Tongue (tissue), 2 donors: ENCODE results near the gene JCHAIN. TPM values are rescaled to one million over a fixed set of nuclear protein-coding genes. Genes with fewer than 3 reads are reported as not detected.
"Not testable (repeated sequence)": the region's sequence is repeated elsewhere in the genome, so short reads cannot be mapped to it uniquely, and the experiment has no call there.

Source experiments
- DNase-seq: peaks from one replicate; pipeline ENCODE4 v3.0.0-alpha.2; 2015
- total RNA-seq: library from RNA; depleted of rRNA; stranded (reverse); fragments of >200 nt; gene quantifications from one replicate; pipeline ENCODE4 v1.2.3, GENCODE V29; 2014

JCHAIN gene
- total RNA-seq, result 1.0 TPM

GRCh38 chr4:70666369-70666768, at the start of gene JCHAIN:
TSS of gene JCHAIN (minus strand) at chr4:70666508. CDS start at chr4:70666490, 18 bp downstream.
- DNase-seq, result no peak

DNA sequence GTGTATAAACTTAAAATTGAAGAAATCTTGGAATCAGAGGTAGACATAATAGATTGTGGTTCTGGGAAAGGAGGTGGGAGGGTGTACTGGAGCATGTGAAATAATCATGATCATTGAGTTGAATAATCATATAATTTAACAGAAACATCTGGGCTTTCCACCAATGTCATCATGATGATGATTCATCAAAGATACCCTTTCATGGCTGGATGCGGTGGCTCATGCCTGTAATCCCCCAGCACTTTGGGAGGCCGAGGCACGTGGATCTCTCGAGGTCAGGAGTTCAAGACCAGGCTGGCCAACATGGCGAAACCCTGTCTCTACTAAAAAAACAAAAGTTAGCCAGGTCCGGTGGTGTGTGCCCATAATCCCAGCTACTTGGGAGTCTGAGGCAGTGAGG, 48.8 kb upstream of the JCHAIN start:
- no peak for DNase-seq

DNA sequence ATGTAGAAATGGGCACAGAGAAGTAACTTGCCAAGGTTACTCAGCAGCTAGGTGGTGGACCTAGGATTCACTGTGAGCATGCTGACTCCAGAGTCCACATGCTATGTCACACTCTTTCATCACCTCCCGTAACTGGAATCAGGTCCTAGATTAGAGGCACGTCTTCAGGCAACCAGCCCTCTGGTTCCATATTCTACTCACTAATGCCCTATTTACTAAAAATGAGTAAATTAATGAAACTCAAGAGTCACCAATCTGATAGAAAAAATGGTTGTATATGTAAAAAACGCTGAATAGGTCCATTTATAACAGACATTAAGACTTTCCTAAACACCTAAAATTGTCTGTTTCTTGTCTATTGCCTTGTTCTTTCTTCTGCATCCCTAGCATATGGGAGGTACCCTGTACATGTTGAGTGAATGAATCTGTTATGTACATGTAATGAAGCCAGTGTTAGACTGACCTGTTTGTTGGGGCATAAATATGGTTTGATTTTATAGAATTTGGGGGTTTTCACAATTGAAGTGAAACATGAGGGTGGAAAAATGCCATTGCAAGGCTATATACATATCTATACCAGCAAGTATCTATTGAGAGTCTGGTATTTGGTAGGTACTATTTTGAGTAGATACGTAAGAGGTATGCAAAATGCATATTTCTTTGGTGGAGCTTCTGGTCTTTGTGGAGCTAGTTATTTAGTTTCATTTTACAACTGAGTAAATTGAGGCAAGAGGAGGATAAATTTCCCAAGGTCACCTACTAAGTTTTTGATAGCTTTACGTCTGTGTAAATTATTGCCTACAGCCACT, 48.0 kb upstream of the JCHAIN start:
- DNase-seq, result no peak

- DNase-seq, result no peak
Measured at GRCh38 chr4:70713453-70714078, 47.3 kb upstream of the JCHAIN start.

- no peak for DNase-seq
Measured at GRCh38 chr4:70712604-70713452, 46.5 kb upstream of the JCHAIN start.

GRCh38 chr4:70712150-70712549, 45.8 kb upstream of the JCHAIN start:
- DNase-seq, result no peak

- DNase-seq, result no peak
Measured at GRCh38 chr4:70711599-70711998, 45.3 kb upstream of the JCHAIN start.

- DNase-seq, result peak; percentile 8
Measured at GRCh38 chr4:70709611-70710205, 43.4 kb upstream of the JCHAIN start.

DNA sequence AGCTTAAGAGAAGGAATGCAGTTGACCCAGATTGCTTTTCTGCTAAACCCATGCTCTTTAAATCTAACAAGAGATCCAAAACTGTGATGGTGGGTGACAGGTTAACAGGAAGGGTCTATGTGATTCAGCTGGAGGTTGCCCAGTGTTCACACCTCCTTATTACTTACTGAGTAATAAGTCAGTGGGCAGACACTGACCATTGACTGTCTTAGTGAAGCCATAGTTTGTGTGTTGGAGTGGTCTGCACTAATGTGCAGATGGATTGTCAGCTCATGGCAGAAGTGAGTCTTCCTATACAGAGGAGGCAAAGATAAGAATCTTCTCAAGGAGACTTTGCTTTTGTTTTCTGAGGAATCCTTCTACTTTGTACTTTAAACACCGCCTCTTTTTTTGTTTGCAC, 40.2 kb upstream of the JCHAIN start:
- DNase-seq, result peak; percentile 24

- DNase-seq, result no peak
Measured at GRCh38 chr4:70706044-70706461, 39.7 kb upstream of the JCHAIN start.

DNA sequence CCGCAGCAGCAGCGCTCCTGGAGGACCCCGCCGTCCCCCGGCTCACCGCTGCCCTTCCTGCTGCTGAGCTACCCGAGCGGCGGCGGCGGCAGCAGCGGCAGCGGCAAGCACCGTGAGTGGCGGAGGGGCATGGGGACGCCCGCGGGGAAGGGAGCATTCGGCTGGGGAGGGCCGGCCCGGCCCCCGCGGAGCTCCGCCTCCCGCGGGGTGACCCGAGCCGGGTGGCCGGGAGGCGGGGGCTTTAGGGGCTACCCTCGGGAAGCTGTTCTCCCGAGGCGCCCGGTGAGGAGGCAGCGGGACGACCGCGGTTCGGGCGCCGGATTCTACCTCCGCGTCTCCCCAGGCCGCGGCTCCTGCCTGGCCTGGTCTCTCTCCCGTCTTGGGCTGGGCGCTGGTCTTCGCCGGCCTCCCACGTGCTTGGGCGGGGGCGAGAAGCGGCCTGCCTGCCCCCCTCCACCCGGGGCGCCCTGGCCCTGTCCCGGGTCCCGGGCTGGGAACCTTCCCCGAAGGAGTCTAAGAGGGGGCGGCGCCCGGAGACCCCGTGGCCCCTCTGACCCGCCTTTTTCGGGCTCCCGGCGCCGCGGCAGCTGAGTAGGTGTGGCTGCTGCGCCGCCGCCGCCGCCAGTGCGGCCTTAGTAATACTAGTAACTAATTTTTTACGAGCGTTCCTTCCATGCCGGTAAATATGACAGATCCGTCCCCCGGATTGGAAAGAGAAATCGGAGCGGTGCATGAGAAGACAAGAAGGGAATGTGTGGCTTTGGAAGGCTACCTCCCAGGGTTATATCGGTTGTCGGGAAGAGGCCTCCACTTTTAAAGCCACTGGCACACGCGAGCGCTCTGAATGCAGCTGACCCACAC, 39.1 kb upstream of the JCHAIN start:
- peak; percentile 90 for DNase-seq

DNA sequence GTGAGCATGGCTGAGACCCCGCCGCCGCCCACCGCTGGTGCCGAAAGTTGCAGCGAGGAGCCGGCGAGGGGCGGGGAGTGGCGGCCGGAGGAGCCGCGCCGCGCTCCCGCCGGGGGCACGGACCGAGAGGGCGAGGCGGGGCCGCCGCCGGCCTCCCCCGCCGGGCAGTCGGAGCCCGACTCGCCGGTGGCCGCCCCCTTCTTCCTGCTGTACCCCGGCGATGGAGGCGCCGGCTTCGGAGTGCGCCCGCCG, 38.5 kb upstream of the JCHAIN start:
- DNase-seq, result no peak

DNA sequence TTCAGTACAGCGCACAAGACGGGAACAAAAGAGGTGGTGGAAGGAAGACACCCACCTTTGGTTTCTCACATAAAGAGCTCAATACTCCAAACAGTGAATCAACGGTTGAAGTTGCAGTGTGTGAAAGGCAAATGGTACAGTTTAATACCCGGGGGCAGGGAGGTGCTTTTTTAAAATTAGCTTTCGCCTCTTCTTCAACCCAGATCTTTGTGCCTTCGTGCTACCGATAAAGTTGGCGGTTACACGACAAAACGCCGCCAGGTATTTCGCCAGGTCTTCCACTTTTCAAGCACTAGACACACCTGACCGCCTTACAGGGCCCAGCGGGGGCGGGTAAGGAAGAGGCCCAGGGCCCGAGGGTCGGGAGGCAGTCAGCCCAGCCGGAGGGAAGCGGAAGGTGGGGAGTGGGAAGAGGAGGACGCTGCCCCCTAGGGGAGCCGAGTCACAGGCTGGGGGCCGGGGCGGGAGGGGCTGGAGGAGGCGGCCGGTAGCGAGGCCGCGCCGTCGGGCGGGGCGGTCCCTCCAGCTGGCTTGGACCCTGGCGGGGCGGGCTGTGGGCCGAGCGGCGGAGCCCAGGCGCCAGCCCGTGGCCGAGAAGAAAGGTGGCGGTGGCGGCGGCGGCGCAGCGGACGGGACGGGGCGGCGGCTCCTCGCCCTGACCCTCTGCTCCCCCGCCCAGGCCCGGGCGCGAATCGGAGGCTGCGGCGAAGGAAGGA, 38.1 kb upstream of the JCHAIN start:
- peak; percentile 93 for DNase-seq

- DNase-seq, result peak; percentile 44
Measured at GRCh38 chr4:70703619-70704214, 37.4 kb upstream of the JCHAIN start.

- DNase-seq, result not testable (repeated sequence)
Measured at GRCh38 chr4:70702592-70702991, 36.3 kb upstream of the JCHAIN start.

DNA sequence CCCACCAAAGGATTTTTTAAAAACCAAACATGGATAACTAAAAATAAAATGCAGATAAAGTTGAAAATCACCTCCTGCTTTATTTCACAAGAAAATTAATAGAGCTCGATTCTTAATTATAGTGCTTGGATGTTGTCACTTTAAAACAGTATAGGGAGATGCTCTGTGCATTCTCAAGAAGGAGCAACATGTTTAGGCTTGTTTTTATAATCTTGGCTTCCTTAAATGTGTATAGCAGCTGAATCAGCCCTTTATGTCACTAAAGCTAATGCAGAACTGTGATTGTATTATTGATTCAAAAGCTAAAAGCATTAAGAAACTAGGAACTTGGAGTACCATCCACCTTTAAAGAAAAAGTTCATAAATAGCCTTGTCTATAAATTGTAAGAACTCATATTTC, 35.0 kb upstream of the JCHAIN start:
- DNase-seq, result peak; percentile 9

DNA sequence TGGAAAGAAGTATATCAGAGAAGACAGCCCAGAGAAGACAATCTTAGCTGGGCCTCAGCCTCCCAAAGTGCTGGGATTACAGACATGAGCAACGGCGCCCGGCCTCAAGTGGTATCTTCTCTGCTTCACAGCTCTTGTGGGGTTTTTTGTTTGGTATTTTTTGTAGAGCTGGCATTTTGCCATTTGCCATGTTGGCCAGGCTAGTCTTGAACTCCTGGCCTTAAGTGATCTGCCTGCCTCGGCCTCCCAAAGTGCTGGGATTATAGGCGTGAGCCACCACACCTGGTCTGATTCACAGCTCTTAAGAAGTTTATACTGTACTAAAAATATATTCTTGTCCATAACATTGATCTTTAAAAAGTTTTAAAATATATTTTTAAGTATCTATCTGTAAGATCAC, 34.4 kb upstream of the JCHAIN start:
- DNase-seq, result no peak

GRCh38 chr4:70698435-70698834, 32.1 kb upstream of the JCHAIN start:
- DNase-seq, result not testable (repeated sequence)

DNA sequence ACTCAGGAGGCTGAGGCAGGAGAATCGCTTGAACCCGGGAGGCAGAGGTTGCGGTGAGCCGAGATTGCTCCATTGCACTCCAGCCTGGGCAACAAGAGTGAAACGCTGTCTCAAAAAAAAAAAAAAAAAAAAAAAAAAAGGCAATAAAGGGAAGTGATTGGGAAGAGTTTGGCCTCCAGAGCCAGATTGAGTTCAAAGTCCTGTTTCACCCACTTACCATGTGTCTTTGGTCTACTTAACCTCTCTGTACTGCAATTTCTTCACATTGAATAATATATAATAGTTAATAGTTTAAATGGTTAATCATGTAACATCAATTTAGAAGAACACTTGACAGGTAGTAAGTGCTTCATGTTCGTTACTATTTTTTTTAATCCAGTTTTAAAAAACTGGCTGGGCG, 28.3 kb upstream of the JCHAIN start:
- not testable (repeated sequence) for DNase-seq

DNA sequence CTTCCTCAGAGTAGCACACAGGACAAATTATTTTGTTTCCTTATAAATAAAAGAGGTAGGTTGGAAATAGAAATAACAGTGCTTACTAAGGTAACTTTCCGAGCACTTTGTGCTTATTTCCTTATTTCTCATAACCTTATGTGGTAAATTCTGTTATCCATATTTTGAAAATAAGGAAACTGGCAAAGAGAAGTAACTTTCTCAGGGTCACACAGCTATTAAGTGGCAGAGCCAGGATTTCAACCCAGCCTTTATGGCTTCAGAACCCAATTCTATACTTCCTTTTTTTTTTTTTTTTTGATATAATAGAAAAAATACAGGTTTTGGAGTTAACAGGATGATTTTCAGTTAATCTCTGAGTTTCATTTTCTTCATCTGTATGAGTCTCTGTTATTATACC, 25.4 kb upstream of the JCHAIN start:
- no peak for DNase-seq

- peak; percentile 6 for DNase-seq
Measured at GRCh38 chr4:70688795-70689231, 22.5 kb upstream of the JCHAIN start.
